ENCODE results near the gene RERE. TPM values are rescaled to one million over a fixed set of nuclear protein-coding genes. Genes with fewer than 3 reads are reported as not detected.
"Not testable (repeated sequence)": the region's sequence is repeated elsewhere in the genome, so short reads cannot be mapped to it uniquely, and the experiment has no call there.

The RERE gene
- total RNA-seq, 2 donors from 2014 or later: 96.0 to 105 TPM

- Histone ChIP-seq H3K4me3 (no peak overlapping the region), H3K27ac (no peak overlapping the region), H3K4me1 (no peaks in the 10 kb centered on the region), H3K36me3 (no peaks in the 10 kb centered on the region), H3K9me3 (no peaks in the 10 kb centered on the region), H3K9ac (ENCODE audit: low read depth in 2 of 2, low read length in 2 of 2) (no peak overlapping the region), H3K27me3 (no peaks in the 10 kb centered on the region)
- no peak for DNase-seq
- intact Hi-C loops (cut with DNase I): no loop called here
- no peak for TF ChIP-seq CTCF (IDR thresholded peaks at IDR 0.05)
Observed at GRCh38 chr1:8731162-8731561, 86.3 kb downstream of the RERE start.

GRCh38 chr1:8728464-8728863 is 89.0 kb downstream of the RERE start:
- H3K9me3 ChIP-seq: no peaks in the 10 kb centered on the region
- no peak overlapping the region for H3K4me3 ChIP-seq
- no peak overlapping the region for H3K27ac ChIP-seq
- DNase-seq: no peak
- no peaks in the 10 kb centered on the region for H3K4me1 ChIP-seq
- no peaks in the 10 kb centered on the region for H3K36me3 ChIP-seq
- no peak overlapping the region for H3K9ac ChIP-seq (ENCODE audit: low read depth in 2 of 2, low read length in 2 of 2)
- intact Hi-C loops (cut with DNase I): no loop called here
- no peaks in the 10 kb centered on the region for H3K27me3 ChIP-seq
- TF ChIP-seq CTCF (IDR thresholded peaks at IDR 0.05): no peak

- H3K36me3 ChIP-seq: no peaks in the 10 kb centered on the region
- H3K4me3 ChIP-seq: no peak overlapping the region
- no peak for DNase-seq
- H3K4me1 ChIP-seq: no peaks in the 10 kb centered on the region
- H3K27ac ChIP-seq: no peak overlapping the region
- intact Hi-C loops (cut with DNase I): loop anchor here (2.0 kb wide), 1 partner anchor 167 kb away; no protein-coding TSS in a partner anchor
- no peaks in the 10 kb centered on the region for H3K9me3 ChIP-seq
- TF ChIP-seq CTCF (IDR thresholded peaks at IDR 0.05): no peak
- no peak overlapping the region for H3K9ac ChIP-seq (ENCODE audit: low read depth in 2 of 2, low read length in 2 of 2)
- no peaks in the 10 kb centered on the region for H3K27me3 ChIP-seq
Observed at GRCh38 chr1:8727809-8728213, 89.6 kb downstream of the RERE start.

- not testable (repeated sequence) for H3K36me3 ChIP-seq; H3K27ac ChIP-seq; H3K4me3 ChIP-seq; H3K9ac ChIP-seq (ENCODE audit: low read depth in 2 of 2, low read length in 2 of 2); H3K9me3 ChIP-seq; H3K4me1 ChIP-seq; DNase-seq; H3K27me3 ChIP-seq
- intact Hi-C loops (cut with DNase I): loop anchor here (2.0 kb wide), 1 partner anchor 167 kb away; no protein-coding TSS in a partner anchor
Observed at GRCh38 chr1:8727316-8727715, 90.1 kb downstream of the RERE start.

GRCh38 chr1:8726801-8727186 is 90.6 kb downstream of the RERE start:
- intact Hi-C loops (cut with DNase I): loop anchor here (2.0 kb wide), 1 partner anchor 166 kb away; no protein-coding TSS in a partner anchor
- not testable (repeated sequence) for H3K9ac ChIP-seq (ENCODE audit: low read depth in 2 of 2, low read length in 2 of 2); H3K4me3 ChIP-seq; H3K27me3 ChIP-seq; H3K36me3 ChIP-seq; H3K27ac ChIP-seq; DNase-seq; H3K4me1 ChIP-seq; H3K9me3 ChIP-seq

GRCh38 chr1:8723010-8723409 is 94.4 kb downstream of the RERE start:
- Histone ChIP-seq H3K9me3 (no peaks in the 10 kb centered on the region), H3K9ac (ENCODE audit: low read depth in 2 of 2, low read length in 2 of 2) (no peak overlapping the region), H3K27ac (no peak overlapping the region), H3K4me1 (no peaks in the 10 kb centered on the region), H3K4me3 (no peak overlapping the region), H3K27me3 (no peaks in the 10 kb centered on the region), H3K36me3 (no peaks in the 10 kb centered on the region)
- no peak for TF ChIP-seq CTCF (IDR thresholded peaks at IDR 0.05)
- intact Hi-C loops (cut with DNase I): no loop called here
- DNase-seq: no peak

GRCh38 chr1:8722366-8722765 is 95.1 kb downstream of the RERE start:
- DNase-seq: no peak
- Histone ChIP-seq H3K4me3 (no peak overlapping the region), H3K4me1 (no peaks in the 10 kb centered on the region), H3K36me3 (no peaks in the 10 kb centered on the region), H3K9me3 (no peaks in the 10 kb centered on the region), H3K27me3 (no peaks in the 10 kb centered on the region), H3K27ac (no peak overlapping the region), H3K9ac (ENCODE audit: low read depth in 2 of 2, low read length in 2 of 2) (no peak overlapping the region)
- no peak for TF ChIP-seq CTCF (IDR thresholded peaks at IDR 0.05)
- intact Hi-C loops (cut with DNase I): no loop called here
